ENCODE results near the gene PRKACA.

- TF ChIP-seq CTCF (IDR thresholded peaks at IDR 0.05) (no peak), POLR2A (IDR thresholded peaks at IDR 0.05) (no peak)
Measured at GRCh38 chr19:14116525-14116917, 1.0 kb downstream of the PRKACA start.
